NCI-H1105 treated with DMSO at 0.1 percent for 48 hours (cell line): ENCODE data around the gene ATOSA.
A peak's percentile ranks its signal among the peaks of the same experiment; 100 is the strongest.

ENCODE experiments used
- DNase-seq: peaks from one replicate; lab custom pipeline; 2025; lab: John Stamatoyannopoulos, UW

Gene ATOSA

GRCh38 chr15:52652286-52652685 lies 26.9 kb downstream of the ATOSA start:
- DNase-seq = no peak

DNA sequence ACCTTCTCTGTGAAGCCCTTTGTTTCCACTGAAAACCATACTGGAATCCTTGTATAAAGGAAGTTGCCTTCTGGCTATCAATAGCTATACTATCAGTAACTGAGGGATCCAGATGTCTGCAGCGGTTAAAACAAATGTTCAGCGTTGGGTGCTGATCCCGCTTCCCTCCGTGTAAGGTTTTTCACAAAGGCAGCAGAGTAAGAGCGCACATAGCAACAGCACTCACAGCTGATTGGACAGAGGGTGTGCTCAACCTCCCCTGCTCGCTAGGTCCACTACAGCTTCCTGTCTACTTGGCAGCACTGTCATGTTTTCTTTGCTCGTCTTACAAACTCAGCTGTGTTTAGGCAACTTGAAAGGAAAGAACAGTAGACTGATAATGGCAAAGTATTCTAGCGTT lies 27.3 kb downstream of the ATOSA start:
- DNase-seq = peak; percentile 72

GRCh38 chr15:52651114-52651513 lies 28.1 kb downstream of the ATOSA start:
- no peak for DNase-seq

DNA sequence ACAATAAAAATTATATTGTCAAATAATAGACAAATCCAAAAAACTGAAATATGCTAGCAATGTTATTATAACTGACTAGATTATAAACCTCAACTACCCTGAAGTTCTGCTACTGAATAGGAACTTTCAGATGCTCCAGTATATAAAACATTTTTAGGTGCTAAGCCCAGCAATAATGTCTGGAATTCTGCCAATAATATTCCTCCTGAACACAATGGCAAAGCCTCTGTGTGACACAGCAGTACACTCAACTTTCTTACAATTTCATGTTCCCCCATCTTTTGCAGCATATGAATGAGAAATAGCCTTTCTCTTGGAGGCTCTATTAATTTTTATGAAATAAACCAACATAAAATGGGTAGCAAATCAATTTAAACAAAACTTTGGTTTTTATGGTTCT lies 29.5 kb downstream of the ATOSA start:
- DNase-seq = peak; percentile 38

DNA sequence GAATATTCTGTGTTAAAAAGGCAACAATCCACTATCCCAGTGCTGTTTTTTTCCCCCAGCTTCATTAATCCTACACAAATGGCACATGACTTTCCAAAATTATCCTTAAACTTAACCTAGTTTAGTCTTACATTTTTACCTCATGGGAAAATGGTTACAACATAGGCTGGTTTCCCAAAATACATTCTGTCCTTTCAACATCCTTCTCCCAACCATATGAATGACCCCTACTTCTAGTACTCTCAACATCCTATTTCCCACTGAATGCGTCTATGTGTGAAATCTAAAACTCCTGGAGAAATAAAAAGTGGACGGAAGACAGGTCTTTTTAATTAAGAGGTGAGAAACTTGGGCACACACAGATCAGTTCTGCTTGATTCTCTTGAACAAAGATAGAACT lies 33.3 kb downstream of the ATOSA start:
- no peak for DNase-seq

- DNase-seq = no peak
These were observed 36.5 kb downstream of the ATOSA start for GRCh38 chr15:52642386-52643361.

- DNase-seq = no peak
These were observed 42.7 kb downstream of the ATOSA start for GRCh38 chr15:52636459-52636858.

DNA sequence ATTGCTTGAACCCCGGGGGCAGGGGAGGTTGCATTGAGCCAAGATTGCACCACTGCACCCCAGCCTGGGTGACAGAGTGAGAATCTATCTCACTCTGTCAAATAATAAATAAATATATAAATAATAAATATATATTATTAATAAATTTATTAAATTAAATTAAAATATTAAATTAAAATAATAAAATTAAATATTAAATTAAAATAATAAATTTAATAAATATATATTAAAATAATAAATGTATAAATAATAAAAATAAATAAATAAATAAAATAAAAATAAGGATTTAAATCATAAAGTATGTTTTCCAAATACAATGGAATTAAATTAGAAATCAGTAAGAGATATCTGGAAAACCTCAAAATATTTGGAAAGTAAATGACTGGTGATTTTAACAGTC lies 43.3 kb downstream of the ATOSA start:
- no peak for DNase-seq
